ENCODE measurements around the gene OSR1. TPM values are rescaled to one million over a fixed set of nuclear protein-coding genes. Genes with fewer than 3 reads are reported as not detected.

OSR1 gene
- total RNA-seq, 1 donor from 2014 or later, result 27.8 TPM

GRCh38 chr2:19355014-19355405 is 3.4 kb downstream of the OSR1 start:
- Mint-ChIP-seq H3K4me3 (peak overlapping the region; percentile 76), H3K27me3 (ENCODE audit: low read depth) (peaks cover 97% of the 10 kb centered on the region), H3K4me1 (peaks cover 28% of the 10 kb centered on the region), H3K9me3 (no peaks in the 10 kb centered on the region), H3K36me3 (peaks cover 2% of the 10 kb centered on the region), H3K27ac (no peak overlapping the region)
- TF ChIP-seq, protein P1, sequence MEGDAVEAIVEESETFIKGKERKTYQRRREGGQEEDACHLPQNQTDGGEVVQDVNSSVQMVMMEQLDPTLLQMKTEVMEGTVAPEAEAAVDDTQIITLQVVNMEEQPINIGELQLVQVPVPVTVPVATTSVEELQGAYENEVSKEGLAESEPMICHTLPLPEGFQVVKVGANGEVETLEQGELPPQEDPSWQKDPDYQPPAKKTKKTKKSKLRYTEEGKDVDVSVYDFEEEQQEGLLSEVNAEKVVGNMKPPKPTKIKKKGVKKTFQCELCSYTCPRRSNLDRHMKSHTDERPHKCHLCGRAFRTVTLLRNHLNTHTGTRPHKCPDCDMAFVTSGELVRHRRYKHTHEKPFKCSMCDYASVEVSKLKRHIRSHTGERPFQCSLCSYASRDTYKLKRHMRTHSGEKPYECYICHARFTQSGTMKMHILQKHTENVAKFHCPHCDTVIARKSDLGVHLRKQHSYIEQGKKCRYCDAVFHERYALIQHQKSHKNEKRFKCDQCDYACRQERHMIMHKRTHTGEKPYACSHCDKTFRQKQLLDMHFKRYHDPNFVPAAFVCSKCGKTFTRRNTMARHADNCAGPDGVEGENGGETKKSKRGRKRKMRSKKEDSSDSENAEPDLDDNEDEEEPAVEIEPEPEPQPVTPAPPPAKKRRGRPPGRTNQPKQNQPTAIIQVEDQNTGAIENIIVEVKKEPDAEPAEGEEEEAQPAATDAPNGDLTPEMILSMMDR (IDR thresholded peaks at IDR 0.05; ENCODE audit: unreplicated experiment), result no peak
- DNase-seq (ENCODE audit: low spot score in 2 of 2, unreplicated experiment in 2 of 2), result no peak

- DNase-seq (ENCODE audit: low spot score in 2 of 2, unreplicated experiment in 2 of 2), result no peak
- H3K4me3 Mint-ChIP-seq, result no peak overlapping the region
- H3K27ac Mint-ChIP-seq, result no peak overlapping the region
- H3K9me3 Mint-ChIP-seq, result no peaks in the 10 kb centered on the region
- TF ChIP-seq, protein P1 (IDR thresholded peaks at IDR 0.05; ENCODE audit: unreplicated experiment), result no peak
- H3K27me3 Mint-ChIP-seq (ENCODE audit: low read depth), result peaks cover 97% of the 10 kb centered on the region
- H3K4me1 Mint-ChIP-seq, result peaks cover 28% of the 10 kb centered on the region
- H3K36me3 Mint-ChIP-seq, result peaks cover 2% of the 10 kb centered on the region
Observed at GRCh38 chr2:19353721-19354050, 4.7 kb downstream of the OSR1 start.

DNA sequence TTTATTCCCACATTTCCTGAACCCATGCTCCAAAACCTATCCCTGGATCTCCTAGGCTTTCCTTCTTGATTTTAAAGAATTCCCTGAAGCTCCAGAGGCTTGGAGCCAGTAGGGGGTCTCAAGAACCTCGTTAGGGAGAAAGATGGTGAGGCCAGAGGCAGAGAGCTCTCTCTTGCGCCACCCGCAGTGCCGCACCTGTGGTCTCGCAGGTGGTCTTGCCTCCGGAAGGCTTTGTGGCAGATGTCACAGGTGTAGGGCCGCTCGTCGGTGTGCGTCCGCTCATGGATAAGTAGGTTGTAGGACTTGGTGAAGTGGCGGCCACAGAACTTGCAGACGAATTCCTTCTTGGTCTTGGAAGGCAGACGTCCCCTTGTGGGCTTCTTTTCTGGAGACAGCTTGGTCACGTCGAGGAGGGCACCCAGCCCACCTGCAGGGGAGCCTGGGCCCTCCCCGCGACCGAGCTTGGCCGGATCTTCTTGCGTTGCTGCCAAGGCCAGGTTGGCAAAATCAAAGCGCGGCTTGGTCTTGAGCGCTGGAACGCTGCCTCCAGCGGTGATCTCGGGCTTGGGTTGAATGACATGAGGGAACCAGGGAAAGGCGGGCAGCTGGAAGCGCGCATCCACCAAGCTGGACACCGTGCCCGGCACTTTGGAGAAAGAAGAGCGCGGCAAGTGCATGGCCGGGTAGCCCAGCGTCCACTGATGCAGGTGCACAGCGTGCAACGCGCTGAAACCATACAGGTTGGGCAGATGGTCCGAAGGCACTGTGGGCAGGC is 5.3 kb downstream of the OSR1 start:
- TF ChIP-seq, protein P1 (IDR thresholded peaks at IDR 0.05; ENCODE audit: unreplicated experiment), result no peak
- no peak for DNase-seq (ENCODE audit: low spot score in 2 of 2, unreplicated experiment in 2 of 2)
- H3K36me3 Mint-ChIP-seq, result peaks cover 2% of the 10 kb centered on the region
- H3K4me3 Mint-ChIP-seq, result no peak overlapping the region
- no peak overlapping the region for H3K27ac Mint-ChIP-seq
- peaks cover 28% of the 10 kb centered on the region for H3K4me1 Mint-ChIP-seq
- no peaks in the 10 kb centered on the region for H3K9me3 Mint-ChIP-seq
- peaks cover 95% of the 10 kb centered on the region for H3K27me3 Mint-ChIP-seq (ENCODE audit: low read depth)

DNA sequence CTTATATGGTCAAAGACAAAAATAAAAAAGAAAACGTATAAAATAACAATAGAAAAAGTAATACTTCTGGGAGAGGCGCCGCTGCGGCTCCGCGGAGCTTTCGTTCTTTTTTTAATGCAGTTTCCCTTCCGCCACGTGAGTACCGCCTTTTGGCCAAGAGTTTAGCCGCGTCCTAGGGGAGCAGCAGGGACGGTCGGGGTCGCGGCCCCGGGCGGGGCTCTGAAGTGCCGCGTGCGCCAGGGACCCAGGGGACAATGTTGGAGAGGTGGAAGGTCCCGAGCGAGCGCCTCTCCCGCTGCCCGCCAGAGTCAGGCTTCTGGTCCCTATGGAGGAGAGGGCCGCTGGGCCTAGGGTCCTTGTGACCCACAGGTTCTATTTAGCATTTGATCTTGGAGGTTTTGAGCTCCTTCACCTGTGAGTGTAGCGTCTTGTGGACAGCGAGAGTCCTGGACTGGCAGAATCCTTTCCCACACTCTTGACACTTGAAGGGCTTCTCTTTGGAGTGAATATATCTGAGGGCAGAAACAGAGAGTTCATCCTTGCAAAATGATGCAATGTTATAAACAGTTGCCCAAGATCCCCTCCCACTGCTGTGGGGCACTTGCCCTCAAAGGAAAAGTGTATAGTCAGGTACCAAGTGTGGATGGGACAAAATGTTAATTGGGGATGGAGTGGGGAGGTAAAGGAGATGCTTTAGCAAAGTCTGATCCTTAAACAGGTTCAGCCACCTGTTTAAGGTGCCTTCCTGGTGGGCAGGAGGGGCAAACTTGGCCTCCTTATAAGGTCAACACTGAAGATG is 6.3 kb downstream of the OSR1 start:
- no peak for DNase-seq (ENCODE audit: low spot score in 2 of 2, unreplicated experiment in 2 of 2)
- H3K9me3 Mint-ChIP-seq, result no peaks in the 10 kb centered on the region
- no peak overlapping the region for H3K4me3 Mint-ChIP-seq
- H3K27ac Mint-ChIP-seq, result no peak overlapping the region
- TF ChIP-seq, protein P1 (IDR thresholded peaks at IDR 0.05; ENCODE audit: unreplicated experiment), result no peak
- peaks cover 24% of the 10 kb centered on the region for H3K4me1 Mint-ChIP-seq
- peaks cover 2% of the 10 kb centered on the region for H3K36me3 Mint-ChIP-seq
- H3K27me3 Mint-ChIP-seq (ENCODE audit: low read depth), result peaks cover 86% of the 10 kb centered on the region

DNA sequence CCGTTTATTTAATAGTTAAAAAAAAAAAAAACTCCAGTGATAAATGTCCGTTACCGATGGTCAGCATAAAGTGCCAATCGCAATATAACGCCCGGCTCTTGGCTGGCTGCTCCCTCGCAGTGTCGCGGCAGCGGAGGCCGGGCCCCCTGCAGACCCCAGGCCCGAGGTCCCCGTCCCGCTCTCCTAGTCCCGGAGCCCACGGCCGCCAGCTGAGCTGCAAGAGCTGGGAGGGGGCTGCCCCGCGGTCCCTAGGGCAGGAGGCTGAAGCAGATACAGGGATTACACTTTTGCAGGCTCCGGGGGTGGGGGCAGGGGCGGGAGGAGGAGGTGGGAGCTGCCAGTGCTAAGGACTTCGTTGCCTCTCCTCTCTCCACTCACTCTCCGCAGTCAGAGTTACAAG is 6.9 kb downstream of the OSR1 start:
- TF ChIP-seq, protein P1 (IDR thresholded peaks at IDR 0.05; ENCODE audit: unreplicated experiment), result no peak
- Mint-ChIP-seq H3K27ac (no peak overlapping the region), H3K27me3 (ENCODE audit: low read depth) (peaks cover 80% of the 10 kb centered on the region), H3K4me1 (peaks cover 24% of the 10 kb centered on the region), H3K4me3 (no peak overlapping the region), H3K36me3 (peaks cover 2% of the 10 kb centered on the region), H3K9me3 (no peaks in the 10 kb centered on the region)
- no peak for DNase-seq (ENCODE audit: low spot score in 2 of 2, unreplicated experiment in 2 of 2)

Measured in mesothelial cell of epicardium (in vitro differentiated cells).